ENCODE measurements around the gene A4GALT. TPM values are rescaled to one million over a fixed set of nuclear protein-coding genes. Genes with fewer than 3 reads are reported as not detected.
A peak's percentile ranks its signal among the peaks of the same experiment; 100 is the strongest.

A4GALT gene
- total and polyA plus RNA-seq, 10 of the 15 experiments (the other 5 are each of a cell fraction or from before 2014, with no cell fraction given) = 0.04 to 3.9 (median 2.3) TPM; not detected in 1

DNA sequence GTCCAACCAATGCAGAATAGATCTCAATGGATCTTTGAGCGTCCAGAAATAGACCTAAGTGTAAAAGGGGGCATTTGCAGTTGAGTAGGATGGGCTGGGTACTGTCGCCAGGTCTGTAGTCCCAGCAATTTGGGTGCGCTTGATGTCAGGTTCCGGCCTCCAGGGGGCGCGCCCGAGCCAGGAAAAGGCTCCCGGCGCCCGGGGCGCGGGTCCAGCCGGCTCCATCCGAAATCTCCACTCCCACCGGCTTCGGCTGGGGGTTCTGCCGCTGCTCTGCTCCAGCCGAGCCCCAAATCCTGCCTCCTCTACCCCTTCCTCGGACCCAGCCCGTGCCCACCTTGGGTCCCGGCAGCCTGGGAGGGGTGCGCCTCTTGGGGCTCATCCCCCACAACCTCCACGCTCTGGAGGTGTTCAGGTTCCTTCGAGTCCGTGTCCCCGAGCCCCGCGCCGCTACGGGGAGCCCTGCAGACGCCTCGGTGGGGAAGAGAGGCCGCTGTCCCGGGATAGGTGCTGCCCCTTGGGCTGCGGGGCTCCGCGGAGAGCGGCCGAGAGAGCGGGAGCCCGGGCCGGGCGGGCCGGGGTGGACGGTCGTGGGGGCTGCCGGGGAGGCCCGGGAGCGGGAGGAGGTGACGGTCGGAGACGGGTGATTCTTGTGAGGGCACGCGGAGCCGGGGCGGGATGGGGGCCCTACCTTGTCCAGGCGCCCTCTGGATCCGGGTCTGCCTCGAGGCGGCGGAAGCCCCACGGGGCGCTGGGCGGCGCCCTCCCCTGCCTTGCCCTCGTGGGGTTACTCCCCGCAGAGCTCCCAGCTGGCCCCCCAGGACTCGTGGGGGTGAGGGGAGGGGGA is 58.5 kb downstream of the A4GALT start (continued):
- TF ChIP-seq CTCF (IDR thresholded peaks at IDR 0.05 in 2 of 3, conservative IDR thresholded peaks at IDR 0.05 in 1 of 3; ENCODE audit: control insufficient read depth in 2 of 3, extremely low read depth in 1 of 3, insufficient read depth in 1 of 3, low read depth in 3 of 3, low read length in 3 of 3) (peak; percentile 78 to 90 (median 85)), IKZF2 (IDR thresholded peaks at IDR 0.05) (peak; percentile 45 to 47; a peak in 3 of 4 replicates), SRF (IDR thresholded peaks at IDR 0.05; ENCODE audit: low read depth in 2 of 2, low read length in 2 of 2) (0 out of 4 replicates have a peak, but pooled peaks of 1 of the 2 experiments have one; percentile 8), SMARCA5 (IDR thresholded peaks at IDR 0.05) (peak; percentile 63; the same call in 1 of the 2 replicates), SMC3 (IDR thresholded peaks at IDR 0.05; ENCODE audit: borderline replicate concordance, low read length) (peak; percentile 74; the same call in 1 of the 2 replicates), RB1 (IDR thresholded peaks at IDR 0.05; ENCODE audit: borderline replicate concordance) (peak; percentile 52; the same call in 1 of the 2 replicates), DPF2 (IDR thresholded peaks at IDR 0.05) (peak; percentile 69; the same call in 1 of the 2 replicates), EED (IDR thresholded peaks at IDR 0.05; ENCODE audit: low read depth) (peak; percentile 47), IKZF1 (conservative IDR thresholded peaks at IDR 0.05) (peak; percentile 74), POU2F2 (IDR thresholded peaks at IDR 0.05; ENCODE audit: borderline replicate concordance, low read depth, low read length) (peak; percentile 52; the same call in 1 of the 3 replicates), CBX5 (IDR thresholded peaks at IDR 0.05; ENCODE audit: low read depth) (0 out of 2 replicates have a peak, but pooled peaks have one; percentile 63), ZSCAN29 (IDR thresholded peaks at IDR 0.05) (peak; percentile 69; the same call in 1 of the 2 replicates), RELA (IDR thresholded peaks at IDR 0.05; ENCODE audit: borderline replicate concordance, partially characterized antibody) (peak; percentile 23), POLR2A (IDR thresholded peaks at IDR 0.05; ENCODE audit: low read depth, low read length) (peak; percentile 58), YY1 (IDR thresholded peaks at IDR 0.05; ENCODE audit: low read depth, low read length) (peak; percentile 69), POLR2AphosphoS2 (IDR thresholded peaks at IDR 0.05; ENCODE audit: low read depth, low read length) (no peak), MXI1 (IDR thresholded peaks at IDR 0.05; ENCODE audit: low read depth, low read length) (no peak), ZNF687 (IDR thresholded peaks at IDR 0.05) (0 out of 2 replicates have a peak, but pooled peaks have one; percentile 32), BCL11A (IDR thresholded peaks at IDR 0.05; ENCODE audit: low read depth, low read length) (no peak), NBN (IDR thresholded peaks at IDR 0.05) (0 out of 2 replicates have a peak, but pooled peaks have one; percentile 56), BHLHE40 (IDR thresholded peaks at IDR 0.05; ENCODE audit: borderline replicate concordance in 1 of 2, low read depth in 2 of 2, low read length in 1 of 2) (no peak; a peak in 2 of 4 replicates), TCF12 (IDR thresholded peaks at IDR 0.05; ENCODE audit: low read depth, low read length) (0 out of 2 replicates have a peak, but pooled peaks have one; percentile 29)
